Astrocyte of the cerebellum (primary cell): ENCODE measurements around the gene TAF1B.
"Not testable (repeated sequence)": the region's sequence is repeated elsewhere in the genome, so short reads cannot be mapped to it uniquely, and the experiment has no call there.

Experiments used
- DNase-seq: peaks from one replicate; pipeline ENCODE4 v3.0.0-alpha.2; 2011; ENCODE audit warnings: low read depth
- H3K4me3 ChIP-seq: 2 replicates; pipeline ENCODE4 v1.5.1; 2011; ENCODE audit warnings: mild to moderate bottlenecking, low read depth, low read length, moderate library complexity
- CTCF ChIP-seq: IDR thresholded peaks from 2 replicates; pipeline ENCODE4 v1.5.1; 2012; ENCODE audit warnings: low read length, low read depth, moderate library complexity, mild to moderate bottlenecking; ENCODE audit errors: missing control alignments
- in situ Hi-C: cut with HindIII; loops from 2 replicates; pipeline ENCODE4 v1.10.0; 2017; ENCODE audit warnings: low sequenced_read_pairs

TAF1B gene

GRCh38 chr2:9909106-9909505, 65.8 kb downstream of the TAF1B start:
- in situ Hi-C loops = no loop called here
- no peak for DNase-seq
- TF ChIP-seq CTCF = no peak
- H3K4me3 ChIP-seq = no peak overlapping the region

GRCh38 chr2:9910699-9911098, 67.4 kb downstream of the TAF1B start:
- in situ Hi-C loops = no loop called here
- no peak for TF ChIP-seq CTCF
- H3K4me3 ChIP-seq = no peak overlapping the region
- DNase-seq = no peak

- H3K4me3 ChIP-seq = no peak overlapping the region
- no peak for TF ChIP-seq CTCF
- in situ Hi-C loops = no loop called here
- no peak for DNase-seq
These were observed 69.2 kb downstream of the TAF1B start for GRCh38 chr2:9912468-9912867.

- TF ChIP-seq CTCF = peak; percentile 42
- H3K4me3 ChIP-seq = no peak overlapping the region
- DNase-seq = peak; percentile 45
- in situ Hi-C loops = no loop called here
These were observed 71.3 kb downstream of the TAF1B start for GRCh38 chr2:9914384-9915065.

- no peak overlapping the region for H3K4me3 ChIP-seq
- DNase-seq = no peak
- no peak for TF ChIP-seq CTCF
- in situ Hi-C loops = no loop called here
These were observed 75.0 kb downstream of the TAF1B start for GRCh38 chr2:9918275-9918674.

GRCh38 chr2:9919512-9919911, 76.2 kb downstream of the TAF1B start:
- TF ChIP-seq CTCF = no peak
- no peak for DNase-seq
- in situ Hi-C loops = no loop called here
- no peak overlapping the region for H3K4me3 ChIP-seq

- in situ Hi-C loops, H3K4me3 ChIP-seq, DNase-seq: not testable (repeated sequence)
These were observed 83.7 kb downstream of the TAF1B start for GRCh38 chr2:9927020-9927419.
